HG02852 (cell line): Measurements from ENCODE around the gene PSENEN.

Source experiments
- ATAC-seq: cut with Tn5 transposase; IDR thresholded peaks from one replicate; pipeline ENCODE4 v1.9.1; 2021; ENCODE audit warnings: mild to moderate bottlenecking, moderate library complexity; ENCODE audit not compliant: unreplicated experiment

PSENEN gene

GRCh38 chr19:35745328-35746086, at the start of gene PSENEN, which contains the start of gene U2AF1L4:
TSS of gene PSENEN (plus strand) at chr19:35745651. CDS start at chr19:35745931, 280 bp downstream.
TSS of gene U2AF1L4 (minus strand) at chr19:35745418. CDS start at chr19:35745391, 27 bp downstream.
- ATAC-seq, result peak; percentile 37

- no peak for ATAC-seq
Observed at GRCh38 chr19:35695895-35696422, 49.5 kb upstream of the PSENEN start.

GRCh38 chr19:35696835-35697234, 48.6 kb upstream of the PSENEN start:
- no peak for ATAC-seq

- ATAC-seq, result peak; percentile 95
Observed at GRCh38 chr19:35702223-35703012, 43.0 kb upstream of the PSENEN start.

GRCh38 chr19:35703343-35703742, 42.1 kb upstream of the PSENEN start:
- ATAC-seq, result no peak

GRCh38 chr19:35704218-35704617, 41.2 kb upstream of the PSENEN start, which contains the start of gene ZBTB32:
TSS of gene ZBTB32 (plus strand) at chr19:35704558. CDS start at chr19:35714627, 10,069 bp downstream.
- no peak for ATAC-seq

- ATAC-seq, result no peak
Observed at GRCh38 chr19:35708391-35708790, 37.1 kb upstream of the PSENEN start.

GRCh38 chr19:35710784-35711723, 34.4 kb upstream of the PSENEN start:
- no peak for ATAC-seq

GRCh38 chr19:35712567-35713505, 32.6 kb upstream of the PSENEN start:
- ATAC-seq, result no peak

GRCh38 chr19:35713506-35713850, 32.0 kb upstream of the PSENEN start:
- ATAC-seq, result no peak

- no peak for ATAC-seq
Observed at GRCh38 chr19:35713904-35714495, 31.5 kb upstream of the PSENEN start.

GRCh38 chr19:35714601-35715354, 30.7 kb upstream of the PSENEN start:
- no peak for ATAC-seq

GRCh38 chr19:35715355-35715809, 30.1 kb upstream of the PSENEN start:
- no peak for ATAC-seq

- no peak for ATAC-seq
Observed at GRCh38 chr19:35715981-35716800, 29.3 kb upstream of the PSENEN start.

- ATAC-seq, result peak; percentile 58
Observed at GRCh38 chr19:35716801-35717664, 28.4 kb upstream of the PSENEN start.

- ATAC-seq, result peak; percentile 53
Observed at GRCh38 chr19:35717665-35718344, 27.6 kb upstream of the PSENEN start, which contains the start of gene KMT2B. TSS of gene KMT2B (plus strand) at chr19:35718003. CDS start at chr19:35718019, 16 bp downstream.
